Skeletal muscle satellite cell (primary cell): ENCODE data around the gene HOXA3.

Experiments
- H3K27me3 ChIP-seq: 2 replicates; pipeline ENCODE4 v1.7.0; 2013; ENCODE audit warnings: low read length; ENCODE audit not compliant: control insufficient read depth, insufficient read depth
- H3K36me3 ChIP-seq: 2 replicates; pipeline ENCODE4 v1.7.0; 2013; ENCODE audit warnings: mild to moderate bottlenecking, control low read depth, low read length; ENCODE audit not compliant: insufficient read depth
- H3K4me1 ChIP-seq: 2 replicates; pipeline ENCODE4 v1.7.0; 2013; ENCODE audit warnings: low read length; ENCODE audit not compliant: control insufficient read depth, insufficient read depth
- H3K4me2 ChIP-seq: 2 replicates; pipeline ENCODE4 v1.7.0; 2013; ENCODE audit warnings: mild to moderate bottlenecking, low read length
- H3K4me3 ChIP-seq: 2 replicates; pipeline ENCODE4 v1.7.0; 2013; ENCODE audit warnings: low read length
- H3K9ac ChIP-seq: 2 replicates; pipeline ENCODE4 v1.7.0; 2013; ENCODE audit warnings: mild to moderate bottlenecking, low read depth, low read length, moderate library complexity
- H3K9me3 ChIP-seq: replicated peaks from 2 replicates; pipeline ENCODE4 v1.7.0; 2013; ENCODE audit warnings: mild to moderate bottlenecking, control low read depth, low read length

The HOXA3 gene

DNA sequence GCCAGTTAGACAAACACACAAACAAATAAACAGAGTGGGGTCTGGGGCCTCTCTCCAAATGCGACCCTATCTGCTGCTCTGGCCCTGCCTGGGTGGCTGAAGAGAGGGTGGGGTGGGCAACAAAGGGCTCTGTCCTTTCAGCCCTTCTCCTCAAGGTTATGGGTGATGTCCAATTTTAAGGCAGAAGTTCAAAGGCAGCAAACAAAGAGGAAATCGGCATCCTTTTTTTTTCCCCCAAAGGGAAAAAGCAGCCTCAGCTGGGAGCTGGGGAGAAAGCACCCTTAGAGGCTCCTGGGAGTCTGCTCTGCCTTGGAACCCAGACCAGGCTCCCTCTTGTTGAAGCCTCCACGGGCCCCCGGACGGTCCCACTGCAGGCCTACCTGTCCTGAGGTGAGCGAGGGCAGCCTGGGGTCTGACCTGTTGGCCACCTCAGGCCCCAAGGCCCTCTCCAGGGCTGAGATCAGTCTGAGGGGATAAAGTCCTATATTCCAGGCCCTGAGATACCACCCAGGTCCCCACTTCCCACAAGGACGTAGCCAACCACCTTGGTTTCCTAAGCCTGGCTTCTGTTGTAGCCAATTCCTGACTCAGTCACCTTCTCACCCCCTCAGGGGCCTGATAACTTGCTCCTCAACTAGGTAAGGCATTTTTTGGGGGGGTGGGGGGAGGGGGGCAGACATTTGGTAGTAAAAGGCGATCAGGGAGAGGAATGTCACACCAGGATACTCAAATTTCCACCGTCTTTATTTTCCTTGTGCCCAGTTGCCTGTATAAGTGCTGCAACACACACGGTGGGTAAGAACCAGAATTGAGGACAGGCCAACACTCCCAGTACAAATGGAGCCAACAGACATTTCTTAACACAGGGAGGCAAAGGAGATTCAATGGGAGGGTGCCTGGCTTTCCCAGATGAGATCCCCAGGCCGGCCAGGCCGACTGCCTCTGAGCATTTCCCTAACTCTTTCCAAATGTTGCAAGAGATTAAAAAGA lies 28.3 kb upstream of the HOXA3 start:
- H3K36me3 ChIP-seq: peaks cover 14% of the 10 kb centered on the region
- H3K4me2 ChIP-seq: peak overlapping the region; percentile 98
- H3K4me3 ChIP-seq: peak overlapping the region; percentile 88
- no peaks in the 10 kb centered on the region for H3K27me3 ChIP-seq
- H3K9me3 ChIP-seq: no peaks in the 10 kb centered on the region
- peak overlapping the region; percentile 97 for H3K9ac ChIP-seq
- peaks cover 58% of the 10 kb centered on the region for H3K4me1 ChIP-seq

DNA sequence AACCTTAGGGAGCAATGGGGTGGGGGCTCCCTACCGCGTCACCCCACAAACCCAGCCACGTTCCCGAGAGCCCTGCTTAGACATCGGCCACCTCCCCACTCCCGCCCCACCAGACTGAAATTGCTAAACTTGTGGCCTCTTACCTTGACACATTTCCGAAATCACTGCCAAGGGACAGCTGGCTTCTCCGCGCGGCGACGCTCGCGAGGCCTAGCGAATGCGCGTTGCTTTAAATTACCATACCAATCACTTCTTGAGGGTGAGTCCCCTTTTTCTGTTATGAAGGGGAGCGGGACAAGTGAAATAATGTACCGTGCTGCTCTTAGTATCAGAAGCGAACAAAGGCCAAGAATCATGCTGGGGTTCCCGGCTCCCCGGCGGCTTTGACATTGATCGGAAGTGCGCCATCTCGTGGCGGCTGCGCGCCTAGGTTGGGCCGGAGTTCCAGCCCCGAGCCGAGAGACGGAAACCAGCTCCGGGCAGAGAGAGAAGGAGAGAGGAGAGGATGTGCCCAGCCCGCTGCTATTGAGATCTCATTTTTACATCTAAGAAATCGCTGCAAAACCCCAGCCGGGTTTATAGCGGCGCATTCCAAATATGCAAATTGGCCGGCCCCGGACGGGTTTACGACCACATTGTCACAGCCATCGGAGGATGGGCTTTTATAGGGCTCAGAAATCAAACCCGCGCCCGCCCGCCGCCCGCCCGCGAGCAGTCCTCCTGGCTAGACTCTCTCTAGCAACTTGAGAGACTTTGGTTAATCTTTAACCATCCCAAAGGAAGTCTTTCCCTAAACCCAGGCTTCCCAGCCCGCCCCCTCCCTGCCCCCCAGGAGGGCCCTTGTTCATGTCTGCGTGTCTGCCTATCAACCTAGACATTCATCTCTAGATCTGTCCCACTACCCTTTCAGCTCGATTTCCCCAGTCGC lies 27.4 kb upstream of the HOXA3 start:
- H3K9me3 ChIP-seq: no peaks in the 10 kb centered on the region
- H3K4me2 ChIP-seq: peak overlapping the region; percentile 98
- H3K4me3 ChIP-seq: peak overlapping the region; percentile 88
- peaks cover 63% of the 10 kb centered on the region for H3K4me1 ChIP-seq
- H3K9ac ChIP-seq: peak overlapping the region; percentile 97
- H3K36me3 ChIP-seq: peaks cover 14% of the 10 kb centered on the region
- H3K27me3 ChIP-seq: no peaks in the 10 kb centered on the region

DNA sequence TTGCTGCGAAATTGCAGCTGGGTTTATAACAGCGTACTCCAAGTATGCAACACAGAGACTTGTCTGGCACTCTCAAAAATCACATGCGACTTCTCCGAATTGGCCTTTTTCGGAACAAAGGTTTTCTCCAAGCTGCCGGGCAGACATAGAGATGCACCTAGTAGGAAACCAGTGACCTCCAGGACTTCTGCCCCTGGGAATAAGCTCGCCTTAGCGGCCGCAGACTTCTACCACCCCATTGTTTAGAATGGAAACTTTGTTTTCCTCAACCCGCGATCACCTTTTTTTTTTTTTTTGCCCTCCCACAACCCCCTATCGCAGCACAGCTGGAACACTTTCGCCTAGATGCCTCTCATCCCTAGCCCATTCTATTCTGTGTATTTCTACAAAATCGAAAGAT lies 26.6 kb upstream of the HOXA3 start:
- H3K4me3 ChIP-seq: peak overlapping the region; percentile 88
- peak overlapping the region; percentile 97 for H3K9ac ChIP-seq
- no peaks in the 10 kb centered on the region for H3K27me3 ChIP-seq
- H3K9me3 ChIP-seq: no peaks in the 10 kb centered on the region
- peaks cover 71% of the 10 kb centered on the region for H3K4me1 ChIP-seq
- H3K4me2 ChIP-seq: peak overlapping the region; percentile 98
- H3K36me3 ChIP-seq: peaks cover 14% of the 10 kb centered on the region

DNA sequence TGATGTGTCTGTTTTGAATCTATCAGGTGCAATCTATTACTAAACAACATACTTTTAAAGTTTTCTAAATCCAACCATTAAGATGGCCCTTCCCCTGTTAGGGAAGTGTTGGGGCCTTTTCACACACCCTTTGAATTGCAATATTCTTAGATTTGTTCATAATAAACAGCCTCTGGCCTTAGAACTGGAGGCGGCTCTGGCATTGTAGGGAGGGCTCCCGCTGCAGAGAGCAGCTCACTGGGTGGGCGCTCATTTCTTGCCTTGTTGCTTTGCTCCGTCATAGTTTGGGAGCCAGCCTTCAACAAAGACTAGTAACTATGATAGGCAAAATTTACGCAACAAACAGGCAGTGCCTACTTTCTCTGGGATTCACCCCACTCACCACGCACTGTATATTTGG lies 26.0 kb upstream of the HOXA3 start:
- Histone ChIP-seq H3K4me1 (peaks cover 71% of the 10 kb centered on the region), H3K9me3 (no peaks in the 10 kb centered on the region), H3K4me2 (peak overlapping the region; percentile 98), H3K27me3 (no peaks in the 10 kb centered on the region), H3K9ac (peak overlapping the region; percentile 97), H3K36me3 (peaks cover 14% of the 10 kb centered on the region), H3K4me3 (peak overlapping the region; percentile 88)

DNA sequence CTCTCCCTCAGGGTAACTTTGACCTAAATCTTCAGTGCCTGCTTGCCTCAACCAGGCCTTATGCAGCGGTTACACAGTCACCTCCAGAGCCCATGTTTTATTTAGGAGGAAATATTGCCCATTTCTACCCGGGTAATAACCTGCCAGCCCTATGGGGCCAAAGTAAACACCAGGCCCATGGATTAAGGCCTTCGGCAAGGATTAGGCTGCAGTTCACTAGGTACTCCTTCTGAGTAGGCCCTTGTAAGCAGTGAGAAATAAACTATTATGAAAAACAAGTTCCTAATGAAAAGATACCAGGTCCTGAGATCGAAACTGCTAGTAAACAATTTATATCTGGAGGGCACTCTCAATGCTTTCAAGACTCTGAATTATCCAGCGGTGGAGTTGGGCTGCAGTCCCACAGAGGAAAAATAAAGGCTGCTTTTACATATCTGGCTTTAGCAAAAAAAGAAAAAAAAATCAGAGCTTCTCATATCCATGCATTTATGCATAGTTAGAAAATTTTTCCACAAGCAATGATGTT lies 25.5 kb upstream of the HOXA3 start:
- peaks cover 70% of the 10 kb centered on the region for H3K4me1 ChIP-seq
- no peaks in the 10 kb centered on the region for H3K27me3 ChIP-seq
- no peaks in the 10 kb centered on the region for H3K9me3 ChIP-seq
- H3K9ac ChIP-seq: peak overlapping the region; percentile 97
- peaks cover 14% of the 10 kb centered on the region for H3K36me3 ChIP-seq
- peak overlapping the region; percentile 98 for H3K4me2 ChIP-seq
- H3K4me3 ChIP-seq: peak overlapping the region; percentile 88

DNA sequence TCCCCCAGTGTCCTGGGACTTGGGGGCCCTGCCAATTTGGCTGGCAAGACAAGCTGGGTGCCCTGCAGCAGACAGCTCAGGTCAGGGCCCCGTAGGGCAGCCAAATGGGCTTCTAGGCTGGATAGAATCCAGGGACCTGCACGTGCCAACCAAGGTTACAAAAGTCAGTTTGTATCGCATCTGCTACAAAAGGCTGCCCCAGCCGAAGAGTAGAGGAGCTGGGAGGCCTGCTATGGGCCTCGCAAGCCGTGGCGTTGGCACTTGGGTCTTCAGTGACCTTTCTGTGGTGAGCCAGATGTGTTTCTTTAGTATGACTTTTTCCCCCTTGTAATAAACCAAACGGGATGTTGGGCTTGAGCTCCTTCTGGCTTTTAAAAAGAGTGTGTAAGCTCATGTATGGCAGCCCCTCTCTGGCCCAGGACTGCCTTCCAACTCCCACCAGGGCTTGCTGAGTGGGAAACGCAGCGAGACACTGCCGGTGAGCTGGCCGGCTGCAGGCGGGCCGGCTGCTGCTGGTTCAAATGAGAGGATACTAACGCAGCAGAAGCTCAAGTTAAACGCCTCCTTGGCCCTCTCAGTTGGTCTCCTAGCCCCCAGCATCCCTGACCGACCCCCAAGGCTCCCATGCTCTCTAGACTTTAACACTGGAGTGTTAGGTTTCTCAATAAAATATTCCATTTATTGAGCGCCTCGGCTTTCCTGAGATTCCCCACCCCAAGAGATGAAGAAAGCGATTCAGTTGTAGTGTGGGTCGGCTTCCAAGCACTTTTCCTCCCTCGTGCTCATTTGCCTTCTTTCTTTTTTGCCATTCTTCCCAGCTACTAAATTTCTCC lies 24.8 kb upstream of the HOXA3 start:
- Histone ChIP-seq H3K9me3 (no peaks in the 10 kb centered on the region), H3K4me1 (peaks cover 68% of the 10 kb centered on the region), H3K4me3 (peak overlapping the region; percentile 88), H3K4me2 (peak overlapping the region; percentile 98), H3K36me3 (peaks cover 9% of the 10 kb centered on the region), H3K27me3 (no peaks in the 10 kb centered on the region), H3K9ac (peak overlapping the region; percentile 97)

DNA sequence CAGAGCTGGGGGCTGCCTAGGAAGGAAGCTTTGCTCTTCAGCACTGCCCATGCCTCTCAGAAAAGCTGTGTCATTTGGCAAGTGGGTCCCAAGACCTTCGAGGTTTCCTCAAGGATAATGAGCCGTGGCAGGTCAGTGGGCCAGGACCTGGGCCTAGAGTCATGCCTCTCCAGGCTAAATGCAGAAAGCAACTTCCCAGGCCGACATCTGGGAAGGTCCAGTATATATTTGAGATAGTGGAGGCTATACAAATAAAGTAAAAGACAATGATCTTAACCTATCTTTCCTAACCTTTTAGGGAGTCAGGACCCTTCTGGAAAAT lies 24.1 kb upstream of the HOXA3 start:
- no peaks in the 10 kb centered on the region for H3K27me3 ChIP-seq
- H3K4me1 ChIP-seq: peaks cover 64% of the 10 kb centered on the region
- H3K9me3 ChIP-seq: no peaks in the 10 kb centered on the region
- peaks cover 13% of the 10 kb centered on the region for H3K36me3 ChIP-seq
- peak overlapping the region; percentile 97 for H3K9ac ChIP-seq
- H3K4me2 ChIP-seq: peak overlapping the region; percentile 98
- peak overlapping the region; percentile 88 for H3K4me3 ChIP-seq

DNA sequence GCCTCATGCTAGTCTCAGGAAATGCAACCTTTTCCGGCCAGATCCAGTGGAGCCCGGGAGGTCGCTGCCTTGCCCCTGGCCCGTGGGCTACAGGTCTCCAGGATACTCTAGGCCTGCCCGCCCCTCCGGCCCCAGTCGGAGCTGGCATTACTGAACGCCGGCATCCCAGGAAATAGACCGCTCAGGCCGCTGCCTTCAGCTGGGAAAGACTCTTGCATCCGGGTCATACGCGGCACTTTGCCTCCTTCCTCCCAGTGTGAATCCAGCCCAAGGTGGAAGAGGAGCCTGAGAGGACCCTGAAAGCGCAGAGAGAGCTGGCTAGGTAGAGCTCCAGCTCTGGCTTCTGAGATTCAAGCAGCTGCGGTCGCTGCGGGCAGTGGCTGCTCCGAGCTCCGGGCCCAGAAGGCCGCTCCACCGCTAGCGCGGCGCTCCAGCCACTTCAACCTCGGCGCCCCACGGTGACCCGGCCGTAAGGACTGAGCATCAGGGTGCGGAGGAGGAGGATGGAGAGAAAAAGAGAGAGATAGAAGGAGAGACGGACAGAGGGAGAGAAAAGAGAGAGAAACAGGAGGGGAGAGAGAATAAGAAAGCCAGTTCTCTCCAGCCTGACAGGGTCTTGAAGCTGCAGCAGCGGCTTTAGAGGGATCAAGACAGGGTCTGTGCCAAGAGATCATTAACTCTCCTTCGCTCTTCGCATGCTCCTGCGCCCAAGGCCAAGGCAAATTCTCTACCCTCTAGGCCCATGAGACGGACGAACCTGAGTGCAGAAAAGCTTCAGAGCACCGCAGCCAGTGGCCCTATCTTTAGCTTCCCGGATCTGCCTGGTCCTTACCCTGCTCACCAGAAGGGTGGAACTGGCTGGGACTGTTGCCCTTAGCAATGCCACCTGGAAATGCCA lies 23.5 kb upstream of the HOXA3 start:
- peak overlapping the region; percentile 88 for H3K4me3 ChIP-seq
- no peaks in the 10 kb centered on the region for H3K9me3 ChIP-seq
- H3K9ac ChIP-seq: peak overlapping the region; percentile 97
- peaks cover 58% of the 10 kb centered on the region for H3K4me1 ChIP-seq
- H3K36me3 ChIP-seq: peaks cover 19% of the 10 kb centered on the region
- no peaks in the 10 kb centered on the region for H3K27me3 ChIP-seq
- H3K4me2 ChIP-seq: peak overlapping the region; percentile 98

DNA sequence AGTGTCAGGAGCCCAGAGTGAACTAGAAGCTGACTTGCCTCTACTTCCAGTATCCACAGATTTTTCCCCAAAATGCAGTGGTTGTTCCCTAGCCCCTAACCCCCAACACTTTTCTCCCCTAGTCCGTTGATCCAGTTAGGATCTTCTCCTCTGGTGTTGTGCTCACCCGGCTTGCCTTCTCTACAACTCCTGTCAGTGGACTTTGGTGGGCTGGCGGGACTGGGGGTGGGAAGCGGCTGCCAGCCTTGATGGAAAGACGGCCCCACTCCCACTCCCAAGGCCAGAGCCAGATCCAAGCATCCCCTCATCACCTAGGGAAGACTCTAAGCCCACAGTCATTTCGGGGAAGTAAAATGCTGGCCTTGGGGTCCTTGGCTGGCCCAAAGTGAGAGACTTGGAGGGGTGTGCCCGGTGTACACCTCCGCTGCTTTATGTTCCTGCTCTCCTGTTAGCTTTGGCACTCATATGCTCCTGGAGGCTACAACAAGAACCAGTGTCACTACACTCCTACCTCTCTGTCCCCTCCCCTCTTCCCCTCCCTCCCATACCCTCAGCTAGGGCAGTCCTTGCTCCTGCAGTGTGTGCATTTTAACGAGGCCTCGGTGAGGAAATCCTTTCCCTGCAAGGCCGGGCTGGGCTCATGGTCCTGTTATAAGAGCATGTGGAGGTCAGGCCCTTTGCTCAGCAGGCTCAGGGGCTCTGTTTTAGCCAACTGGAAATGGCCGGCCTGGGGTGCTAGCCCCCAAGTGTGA lies 22.7 kb upstream of the HOXA3 start:
- peak overlapping the region; percentile 98 for H3K4me2 ChIP-seq

More for the DNA sequence above, 22.7 kb upstream of the HOXA3 start:
- no peaks in the 10 kb centered on the region for H3K27me3 ChIP-seq
- peaks cover 50% of the 10 kb centered on the region for H3K4me1 ChIP-seq
- peak overlapping the region; percentile 97 for H3K9ac ChIP-seq
- H3K36me3 ChIP-seq: peaks cover 19% of the 10 kb centered on the region
- no peaks in the 10 kb centered on the region for H3K9me3 ChIP-seq
- peak overlapping the region; percentile 88 for H3K4me3 ChIP-seq
